SH-SY5Y (cell line): ENCODE results near the gene ARHGAP26.

Experiments used
- GATA2 ChIP-seq: IDR thresholded peaks from 2 replicates; pipeline ENCODE4 v1.6.1; 2011; ENCODE audit warnings: mild to moderate bottlenecking, low read depth, low read length
- GATA3 ChIP-seq: IDR thresholded peaks from 2 replicates; pipeline ENCODE4 v1.6.1; 2011; ENCODE audit warnings: low read depth, mild to moderate bottlenecking, low read length, moderate library complexity

DNA sequence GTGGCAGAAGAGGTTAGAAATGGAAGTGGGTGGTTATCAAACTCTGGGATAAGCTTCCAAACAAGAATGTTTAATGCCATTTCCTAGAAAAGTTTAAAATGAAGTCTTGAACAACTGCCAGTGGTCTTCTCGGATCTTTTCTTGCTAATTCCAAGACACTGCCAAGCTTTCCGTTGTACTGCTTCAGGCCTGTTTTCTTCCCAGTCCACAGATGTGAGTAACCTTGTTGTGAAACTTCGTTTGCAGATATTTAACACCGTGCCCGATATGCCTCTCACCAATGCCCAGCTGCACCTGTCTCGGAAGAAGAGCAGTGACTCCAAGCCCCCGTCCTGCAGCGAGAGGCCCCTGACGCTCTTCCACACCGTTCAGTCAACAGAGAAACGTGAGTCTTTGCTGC is 363.5 kb downstream of the ARHGAP26 start:
- TF ChIP-seq GATA2 (no peak), GATA3 (no peak)
